CD4-positive, alpha-beta T cell treated with Interleukin-17A for 1 hour (primary cell): Measurements from ENCODE around the gene PRXL2B.

Experiments used
- DNase-seq: peaks from one replicate; pipeline ENCODE4 v3.0.0-alpha.2; 2020

Gene PRXL2B

DNA sequence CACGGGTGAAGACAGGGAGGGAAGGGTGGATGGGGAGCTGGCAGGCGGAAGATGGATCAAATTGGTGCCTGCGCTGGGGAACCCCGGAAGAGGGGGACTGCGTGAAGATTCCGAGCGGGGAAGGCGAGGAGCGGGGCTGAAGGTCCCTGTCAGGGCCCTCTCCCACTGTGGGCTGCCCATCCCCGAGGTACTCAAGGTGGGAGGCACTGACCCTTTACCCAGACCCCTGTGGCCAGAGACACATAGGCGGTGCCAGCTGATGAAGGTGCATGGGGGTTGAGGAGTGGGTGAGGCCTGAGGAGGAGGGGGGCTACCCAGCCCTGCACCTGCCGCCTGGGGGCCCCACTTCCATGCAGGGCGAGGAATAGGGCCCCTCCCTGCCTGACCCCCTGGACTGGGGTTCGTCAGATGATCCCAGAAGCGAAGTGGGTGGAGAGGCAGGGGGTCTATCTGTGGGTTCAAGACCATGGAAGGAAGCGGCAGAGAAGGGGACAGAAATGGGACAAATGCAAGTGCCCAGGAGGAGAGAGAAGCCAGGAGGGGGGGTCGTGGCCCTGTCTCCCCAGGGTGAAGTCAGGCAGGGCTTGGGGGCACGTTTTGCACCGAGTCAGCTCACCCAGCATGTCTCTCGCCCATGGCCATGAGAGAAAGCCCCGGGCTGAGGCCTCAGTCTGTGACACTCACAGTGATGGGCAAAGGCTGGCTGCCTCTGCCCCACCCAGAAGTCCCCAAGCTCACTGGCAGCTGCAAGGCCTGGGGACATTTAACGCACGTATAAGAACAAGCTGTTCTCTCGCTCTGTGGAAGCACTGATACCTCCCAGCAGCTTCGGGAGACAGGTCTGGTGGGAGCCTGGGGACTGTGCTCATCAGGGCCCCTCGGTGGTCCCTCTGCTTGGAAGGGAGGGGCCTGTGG, 53.3 kb downstream of the PRXL2B start:
- DNase-seq: no peak

DNA sequence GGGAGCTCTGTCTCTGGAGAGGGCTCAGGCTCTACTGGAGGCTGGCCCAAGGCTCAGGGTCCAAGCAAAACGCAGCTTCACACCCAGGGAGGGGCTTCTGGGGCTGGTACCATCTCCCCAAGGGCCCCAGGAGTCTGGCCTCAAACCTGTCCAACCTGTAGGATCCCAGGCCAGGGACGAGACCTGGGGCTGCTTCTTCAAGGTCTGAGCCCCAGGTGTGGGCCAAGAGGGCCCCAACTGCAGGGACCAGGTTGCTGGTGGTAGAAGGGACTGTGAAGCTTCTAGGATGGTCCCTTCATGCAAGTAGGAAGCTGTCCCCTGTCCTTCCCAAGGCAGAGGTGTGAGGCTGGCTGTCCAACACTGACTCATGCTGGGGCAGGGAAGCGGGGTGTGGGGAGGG, 54.0 kb downstream of the PRXL2B start:
- no peak for DNase-seq
